Activated CD4-positive, alpha-beta T cell treated with anti-CD3 and anti-CD28 coated beads, Interleukin-2, amount 50 U/mL, for 4 hours (primary cell): ENCODE data around the gene BMPR2.
"Not testable (repeated sequence)": the region's sequence is repeated elsewhere in the genome, so short reads cannot be mapped to it uniquely, and the experiment has no call there.

Experiments
- DNase-seq, 2 experiments: peaks; one replicate each; pipeline ENCODE4 v3.0.0-alpha.2; 2020

BMPR2 gene

GRCh38 chr2:202542142-202542541 lies 166.0 kb downstream of the BMPR2 start:
- DNase-seq: no peak

- no peak for DNase-seq
These were observed 169.4 kb downstream of the BMPR2 start for GRCh38 chr2:202545523-202545922.

- no peak for DNase-seq
These were observed 169.8 kb downstream of the BMPR2 start for GRCh38 chr2:202545931-202546330.

GRCh38 chr2:202546499-202547141 lies 170.5 kb downstream of the BMPR2 start:
- not testable (repeated sequence) for DNase-seq

- DNase-seq: no peak
These were observed 172.1 kb downstream of the BMPR2 start for GRCh38 chr2:202548240-202548639.

- DNase-seq: not testable (repeated sequence)
These were observed 174.9 kb downstream of the BMPR2 start for GRCh38 chr2:202551000-202551399.

- no peak for DNase-seq
These were observed 179.2 kb downstream of the BMPR2 start for GRCh38 chr2:202555356-202555755.

GRCh38 chr2:202560200-202560599 lies 184.1 kb downstream of the BMPR2 start:
- no peak for DNase-seq

- DNase-seq: no peak
These were observed 188.1 kb downstream of the BMPR2 start for GRCh38 chr2:202564226-202564625.

- DNase-seq: no peak
These were observed 190.2 kb downstream of the BMPR2 start for GRCh38 chr2:202566286-202566685.

GRCh38 chr2:202574541-202574940 lies 198.4 kb downstream of the BMPR2 start:
- DNase-seq: no peak

- DNase-seq: not testable (repeated sequence)
These were observed 199.1 kb downstream of the BMPR2 start for GRCh38 chr2:202575194-202575593.

- DNase-seq: no peak
These were observed 201.4 kb downstream of the BMPR2 start for GRCh38 chr2:202577250-202578183.

GRCh38 chr2:202582846-202583245 lies 206.7 kb downstream of the BMPR2 start:
- not testable (repeated sequence) for DNase-seq

- DNase-seq: no peak
These were observed 207.6 kb downstream of the BMPR2 start for GRCh38 chr2:202583709-202584219.

GRCh38 chr2:202588647-202589581 lies 212.8 kb downstream of the BMPR2 start:
- peak; percentile 58 to 61 for DNase-seq

- DNase-seq: no peak
These were observed 213.4 kb downstream of the BMPR2 start for GRCh38 chr2:202589582-202589949.

GRCh38 chr2:202592566-202592965 lies 216.4 kb downstream of the BMPR2 start:
- no peak for DNase-seq

- DNase-seq: no peak
These were observed 223.0 kb downstream of the BMPR2 start for GRCh38 chr2:202599105-202599504.

GRCh38 chr2:202599911-202600310 lies 223.8 kb downstream of the BMPR2 start:
- DNase-seq: no peak

GRCh38 chr2:202604699-202605098 lies 228.6 kb downstream of the BMPR2 start:
- DNase-seq: no peak

GRCh38 chr2:202605174-202605573 lies 229.0 kb downstream of the BMPR2 start:
- DNase-seq: no peak
